B cell (primary cell): ENCODE results near the gene LDLRAD2.

Source experiments
- CTCF ChIP-seq: fragments of 200-600 bp; IDR thresholded peaks from one replicate; pipeline ENCODE4 v1.8.0; 2022; ENCODE audit warnings: antibody characterized with exemption, mild to moderate bottlenecking
- EZH2 ChIP-seq: IDR thresholded peaks from 2 replicates; pipeline ENCODE4 v1.6.1; 2012; ENCODE audit warnings: borderline replicate concordance, low read depth, mild to moderate bottlenecking, moderate library complexity, low read length; ENCODE audit not compliant: insufficient read depth, poor library complexity, severe bottlenecking

DNA sequence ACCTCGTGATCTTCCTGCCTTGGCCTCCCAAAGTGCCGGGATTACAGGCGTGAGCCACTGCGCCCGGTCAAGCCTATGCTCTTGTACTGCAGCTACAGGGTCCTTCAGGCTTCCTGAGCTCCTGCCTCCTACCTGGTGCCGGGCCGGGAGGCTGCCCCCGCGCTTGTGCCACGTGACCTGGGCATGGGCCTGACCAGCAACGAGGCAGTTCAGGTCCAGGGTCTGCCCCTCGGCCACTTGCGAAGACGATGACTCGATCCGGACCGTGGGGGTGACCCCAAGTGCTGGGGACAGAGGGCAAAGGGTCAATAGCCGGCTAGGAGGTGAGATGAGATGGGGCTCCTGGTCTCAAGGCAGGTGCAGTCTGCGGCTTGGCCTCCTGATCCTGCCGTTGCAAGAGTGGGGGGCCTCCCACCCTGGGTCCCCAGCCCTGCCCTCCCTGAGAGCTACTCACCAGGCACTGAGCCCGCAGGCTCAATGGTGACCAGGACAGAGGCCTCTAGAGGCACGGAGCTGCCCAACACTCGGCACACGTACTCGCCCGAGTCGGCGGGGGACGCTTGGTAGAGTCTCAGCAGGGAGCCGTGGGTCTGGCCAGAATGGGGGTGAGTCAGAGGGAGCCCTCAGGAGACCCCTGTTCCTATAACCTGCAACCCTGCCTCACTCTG lies 38.0 kb downstream of the LDLRAD2 start:
- no peak for TF ChIP-seq EZH2
- TF ChIP-seq CTCF = no peak
